Suprapubic skin (tissue), 3 donors: Measurements from ENCODE around the gene HOXB5.

ENCODE experiments used
- CTCF ChIP-seq, 2 donors: fragments of 200-600 bp in 1 of 2; fragments of 450-650 bp in 1 of 2; sonication (generic) in 1 of 2; IDR thresholded peaks; one replicate each; pipeline ENCODE4 v1.5.1; 2016 to 2019; ENCODE audit warnings: antibody characterized with exemption in 2 of 2, mild to moderate bottlenecking in 1 of 2, moderate library complexity in 1 of 2
- POLR2A ChIP-seq, 2 donors: fragments of 450-650 bp; IDR thresholded peaks; one replicate each; pipeline ENCODE4 v1.6.1; 2017; ENCODE audit warnings: antibody characterized with exemption in 2 of 2, mild to moderate bottlenecking in 2 of 2, moderate library complexity in 2 of 2

- TF ChIP-seq CTCF (IDR thresholded peaks at IDR 0.05) (no peak), POLR2A (IDR thresholded peaks at IDR 0.05) (no peak)
Observed at GRCh38 chr17:48601539-48602425, 8.2 kb upstream of the HOXB5 start.
